ENCODE data around the gene CCDC196. TPM values are rescaled to one million over a fixed set of nuclear protein-coding genes. Genes with fewer than 3 reads are reported as not detected.

CCDC196 gene
- total RNA-seq, 1 donor from 2014 or later = not detected

DNA sequence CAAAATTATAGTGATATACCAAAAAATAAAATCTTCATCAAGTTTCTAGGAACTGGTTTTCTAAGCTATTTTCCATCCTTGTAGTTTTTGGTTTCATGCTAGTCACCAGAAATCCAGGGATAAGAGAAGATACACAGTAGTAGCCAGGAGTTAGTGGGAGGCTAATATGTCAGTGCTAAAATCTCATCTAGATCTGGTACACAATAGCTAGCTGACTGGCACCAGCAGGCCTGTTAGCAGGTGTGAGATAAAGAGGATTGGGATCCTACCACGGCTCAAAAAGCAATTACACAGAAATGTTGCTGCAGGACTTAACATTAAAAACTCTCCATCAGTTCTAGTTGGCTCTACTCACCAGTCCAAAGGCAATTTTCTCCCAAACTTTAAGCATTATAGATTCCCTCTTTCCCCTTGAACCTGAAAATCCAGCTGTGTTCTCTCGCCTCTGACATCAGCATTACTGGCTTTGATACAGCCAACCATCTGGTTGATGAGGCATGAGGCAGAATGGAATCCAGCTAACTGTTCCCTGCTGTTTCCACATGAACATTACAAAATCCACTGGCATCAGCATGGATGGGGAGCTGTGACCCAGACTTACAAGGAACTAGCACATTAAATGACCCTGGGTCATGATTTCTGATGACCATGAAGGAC lies 41.8 kb upstream of the CCDC196 start:
- H3K9me3 Mint-ChIP-seq (ENCODE audit: unreplicated experiment) = peaks cover 3% of the 10 kb centered on the region
- no peak for DNase-seq
- H3K4me1 Mint-ChIP-seq (ENCODE audit: low read depth, unreplicated experiment) = peaks cover 20% of the 10 kb centered on the region
- peaks cover 8% of the 10 kb centered on the region for H3K36me3 Mint-ChIP-seq (ENCODE audit: unreplicated experiment)
- no peak overlapping the region for H3K27ac Mint-ChIP-seq (ENCODE audit: unreplicated experiment)
- H3K4me3 Mint-ChIP-seq (ENCODE audit: unreplicated experiment) = no peak overlapping the region
- TF ChIP-seq, protein P1, sequence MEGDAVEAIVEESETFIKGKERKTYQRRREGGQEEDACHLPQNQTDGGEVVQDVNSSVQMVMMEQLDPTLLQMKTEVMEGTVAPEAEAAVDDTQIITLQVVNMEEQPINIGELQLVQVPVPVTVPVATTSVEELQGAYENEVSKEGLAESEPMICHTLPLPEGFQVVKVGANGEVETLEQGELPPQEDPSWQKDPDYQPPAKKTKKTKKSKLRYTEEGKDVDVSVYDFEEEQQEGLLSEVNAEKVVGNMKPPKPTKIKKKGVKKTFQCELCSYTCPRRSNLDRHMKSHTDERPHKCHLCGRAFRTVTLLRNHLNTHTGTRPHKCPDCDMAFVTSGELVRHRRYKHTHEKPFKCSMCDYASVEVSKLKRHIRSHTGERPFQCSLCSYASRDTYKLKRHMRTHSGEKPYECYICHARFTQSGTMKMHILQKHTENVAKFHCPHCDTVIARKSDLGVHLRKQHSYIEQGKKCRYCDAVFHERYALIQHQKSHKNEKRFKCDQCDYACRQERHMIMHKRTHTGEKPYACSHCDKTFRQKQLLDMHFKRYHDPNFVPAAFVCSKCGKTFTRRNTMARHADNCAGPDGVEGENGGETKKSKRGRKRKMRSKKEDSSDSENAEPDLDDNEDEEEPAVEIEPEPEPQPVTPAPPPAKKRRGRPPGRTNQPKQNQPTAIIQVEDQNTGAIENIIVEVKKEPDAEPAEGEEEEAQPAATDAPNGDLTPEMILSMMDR (IDR thresholded peaks at IDR 0.05; ENCODE audit: partially characterized antibody, unreplicated experiment) = no peak
- peaks cover 3% of the 10 kb centered on the region for H3K27me3 Mint-ChIP-seq (ENCODE audit: unreplicated experiment)

DNA sequence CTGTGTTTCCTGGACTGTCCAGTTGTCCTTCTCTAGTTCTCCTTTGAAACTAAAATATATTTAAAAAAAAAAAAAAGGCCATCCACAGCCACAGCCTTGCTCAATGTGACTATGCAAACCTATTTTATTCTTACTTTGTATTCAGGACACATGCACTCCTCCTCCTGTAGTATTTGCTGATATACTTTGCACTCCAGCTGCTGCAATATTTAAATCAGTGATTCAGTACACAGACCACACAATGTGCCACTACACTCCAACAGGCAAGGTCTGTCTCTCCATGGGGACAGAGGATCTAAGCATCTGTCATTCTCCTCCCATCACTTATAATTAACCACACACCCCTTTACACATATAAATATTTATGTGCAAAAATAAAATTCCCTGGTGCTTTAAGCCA lies 40.2 kb upstream of the CCDC196 start:
- Mint-ChIP-seq H3K27me3 (ENCODE audit: unreplicated experiment) (peaks cover 3% of the 10 kb centered on the region), H3K9me3 (ENCODE audit: unreplicated experiment) (peaks cover 3% of the 10 kb centered on the region), H3K4me3 (ENCODE audit: unreplicated experiment) (peak overlapping the region; percentile 18), H3K4me1 (ENCODE audit: low read depth, unreplicated experiment) (peaks cover 33% of the 10 kb centered on the region), H3K27ac (ENCODE audit: unreplicated experiment) (peak overlapping the region; percentile 31), H3K36me3 (ENCODE audit: unreplicated experiment) (no peaks in the 10 kb centered on the region)
- DNase-seq = no peak
- TF ChIP-seq, protein P1 (IDR thresholded peaks at IDR 0.05; ENCODE audit: partially characterized antibody, unreplicated experiment) = no peak

DNA sequence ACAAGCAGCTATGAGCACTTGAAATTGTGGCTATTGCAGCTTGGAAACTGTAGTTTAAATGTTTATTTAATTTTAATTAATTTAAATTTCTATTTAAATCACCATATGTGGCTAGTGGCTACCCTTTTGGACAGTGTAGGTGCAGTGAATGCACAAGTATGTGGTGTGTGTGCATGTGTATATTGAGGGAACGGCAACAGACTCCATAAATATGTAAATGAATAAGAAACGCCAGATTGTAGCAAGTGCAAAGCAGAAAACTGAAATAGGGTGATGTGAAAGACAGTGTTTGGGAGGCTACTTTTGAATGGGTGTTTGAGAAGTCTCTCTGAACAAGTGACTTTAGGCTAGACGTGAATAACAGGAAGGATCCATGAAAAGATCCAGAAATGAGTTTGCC lies 32.7 kb upstream of the CCDC196 start:
- H3K4me1 Mint-ChIP-seq (ENCODE audit: low read depth, unreplicated experiment) = peaks cover 17% of the 10 kb centered on the region
- H3K27me3 Mint-ChIP-seq (ENCODE audit: unreplicated experiment) = peaks cover 4% of the 10 kb centered on the region
- no peak overlapping the region for H3K4me3 Mint-ChIP-seq (ENCODE audit: unreplicated experiment)
- no peaks in the 10 kb centered on the region for H3K9me3 Mint-ChIP-seq (ENCODE audit: unreplicated experiment)
- H3K27ac Mint-ChIP-seq (ENCODE audit: unreplicated experiment) = no peak overlapping the region
- H3K36me3 Mint-ChIP-seq (ENCODE audit: unreplicated experiment) = peaks cover 8% of the 10 kb centered on the region
- no peak for DNase-seq
- TF ChIP-seq, protein P1 (IDR thresholded peaks at IDR 0.05; ENCODE audit: partially characterized antibody, unreplicated experiment) = no peak

DNA sequence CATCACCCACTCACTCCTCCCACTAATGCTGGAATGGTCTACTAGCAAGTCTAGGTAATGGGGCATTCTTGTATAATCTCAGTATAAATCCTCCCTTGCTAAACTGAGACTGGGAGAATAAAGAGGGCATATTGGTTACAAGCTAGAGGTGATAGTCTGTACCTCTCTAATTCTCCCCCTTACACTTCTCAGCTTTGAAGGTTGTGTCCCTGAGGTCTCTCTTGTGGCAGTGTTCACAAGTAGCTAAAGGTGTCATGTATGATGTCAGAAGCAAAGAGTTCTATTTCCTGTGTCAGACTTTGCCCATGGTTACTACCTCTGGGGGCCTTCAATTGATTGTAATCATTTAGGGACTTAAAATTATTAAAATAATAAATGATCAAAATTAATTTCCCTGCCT lies 26.6 kb upstream of the CCDC196 start:
- peaks cover 8% of the 10 kb centered on the region for H3K36me3 Mint-ChIP-seq (ENCODE audit: unreplicated experiment)

DNA sequence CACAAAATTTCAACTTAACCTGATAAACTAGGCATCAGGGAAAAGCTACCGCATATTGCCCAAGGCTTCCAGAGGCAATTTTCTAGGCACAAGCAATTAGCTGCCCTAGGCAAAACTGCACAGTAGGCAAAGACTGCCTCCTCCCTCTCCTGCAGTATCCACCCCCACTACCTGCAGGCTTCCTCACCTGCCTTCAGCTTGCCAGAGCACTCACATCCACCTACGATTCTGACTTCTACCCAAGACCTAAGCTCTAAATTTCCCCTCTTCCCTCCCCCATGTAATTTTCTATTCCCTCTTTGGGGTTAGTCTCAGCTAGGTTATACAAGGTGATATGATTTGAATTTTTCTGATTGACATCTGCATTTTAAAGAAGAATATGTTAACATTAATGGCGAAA lies 21.9 kb upstream of the CCDC196 start:
- H3K9me3 Mint-ChIP-seq (ENCODE audit: unreplicated experiment) = peaks cover 4% of the 10 kb centered on the region
- H3K36me3 Mint-ChIP-seq (ENCODE audit: unreplicated experiment) = no peaks in the 10 kb centered on the region
- TF ChIP-seq, protein P1 (IDR thresholded peaks at IDR 0.05; ENCODE audit: partially characterized antibody, unreplicated experiment) = no peak

More for the DNA sequence above, 26.6 kb upstream of the CCDC196 start:
- no peaks in the 10 kb centered on the region for H3K9me3 Mint-ChIP-seq (ENCODE audit: unreplicated experiment)
- TF ChIP-seq, protein P1 (IDR thresholded peaks at IDR 0.05; ENCODE audit: partially characterized antibody, unreplicated experiment) = no peak
- H3K4me1 Mint-ChIP-seq (ENCODE audit: low read depth, unreplicated experiment) = no peaks in the 10 kb centered on the region
- no peak for DNase-seq
- H3K27ac Mint-ChIP-seq (ENCODE audit: unreplicated experiment) = no peak overlapping the region
- peaks cover 1% of the 10 kb centered on the region for H3K27me3 Mint-ChIP-seq (ENCODE audit: unreplicated experiment)
- H3K4me3 Mint-ChIP-seq (ENCODE audit: unreplicated experiment) = no peak overlapping the region

More for the DNA sequence above, 21.9 kb upstream of the CCDC196 start:
- Mint-ChIP-seq H3K27ac (ENCODE audit: unreplicated experiment) (no peak overlapping the region), H3K27me3 (ENCODE audit: unreplicated experiment) (no peaks in the 10 kb centered on the region), H3K4me1 (ENCODE audit: low read depth, unreplicated experiment) (no peaks in the 10 kb centered on the region), H3K4me3 (ENCODE audit: unreplicated experiment) (no peak overlapping the region)
- DNase-seq = no peak
